HG03439 (cell line): Measurements from ENCODE around the gene WWC1.
"Not testable (repeated sequence)": the region's sequence is repeated elsewhere in the genome, so short reads cannot be mapped to it uniquely, and the experiment has no call there.

Experiments used
- ATAC-seq: cut with Tn5 transposase; IDR thresholded peaks from one replicate; pipeline ENCODE4 v1.9.1; 2021; ENCODE audit warnings: mild to moderate bottlenecking, moderate library complexity; ENCODE audit not compliant: unreplicated experiment

Gene WWC1

DNA sequence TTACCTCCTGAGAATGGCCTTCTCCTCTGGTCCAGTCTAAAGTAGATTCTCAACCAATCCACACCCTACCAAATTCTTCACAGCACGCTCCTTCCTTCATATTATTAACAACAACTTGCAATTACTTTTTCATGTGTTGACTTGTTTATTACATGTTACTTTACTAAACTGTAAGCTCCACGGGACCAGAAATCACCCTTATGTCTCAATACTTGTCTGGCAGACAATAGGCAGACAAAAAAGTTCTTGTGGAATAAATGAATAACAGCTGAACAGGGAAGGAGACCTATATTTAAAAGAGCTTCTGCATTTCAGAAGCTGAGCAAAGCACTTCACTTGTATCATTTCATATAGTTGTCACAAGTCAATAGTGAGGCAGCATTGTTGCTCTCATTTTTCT lies 5.7 kb upstream of the WWC1 start:
- ATAC-seq: no peak

DNA sequence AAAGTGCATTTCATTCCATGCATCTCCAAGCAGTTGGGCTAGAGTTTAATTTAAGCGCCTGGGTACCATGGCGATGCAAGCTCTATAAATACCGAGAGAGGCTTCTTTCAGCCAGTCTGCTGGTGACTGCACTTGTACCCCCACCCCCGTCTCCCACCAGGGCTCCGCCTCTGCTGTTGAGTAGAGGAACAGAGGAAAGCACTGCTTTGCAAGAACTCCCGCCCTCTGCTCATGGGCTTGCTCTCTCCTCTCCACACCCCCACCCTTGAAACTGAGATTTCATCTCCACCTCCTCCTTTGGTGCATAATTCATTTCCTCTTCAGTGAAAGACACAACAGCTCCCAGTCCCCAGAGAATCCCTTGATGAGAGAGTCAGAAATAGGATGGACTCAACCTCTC lies 5.1 kb upstream of the WWC1 start:
- ATAC-seq: no peak

DNA sequence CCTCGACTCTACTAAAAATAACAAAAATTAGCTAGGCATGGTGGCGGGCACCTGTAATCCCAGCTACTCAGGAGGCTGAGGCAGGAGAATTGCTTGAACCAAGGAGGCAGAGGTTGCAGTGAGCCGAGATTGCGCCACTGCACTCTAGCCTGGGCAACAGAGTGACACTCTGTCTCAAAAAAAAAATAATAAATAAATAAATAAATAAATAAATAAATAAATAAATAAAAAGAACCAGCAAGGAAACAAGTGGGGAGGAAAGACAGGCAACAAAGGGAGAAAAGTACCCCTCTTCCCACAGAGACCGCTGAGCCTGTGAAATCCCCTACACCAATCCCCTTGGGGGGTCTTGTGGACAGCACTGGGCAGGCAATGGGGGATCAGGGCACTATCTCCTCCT lies 4.6 kb upstream of the WWC1 start:
- ATAC-seq: not testable (repeated sequence)

DNA sequence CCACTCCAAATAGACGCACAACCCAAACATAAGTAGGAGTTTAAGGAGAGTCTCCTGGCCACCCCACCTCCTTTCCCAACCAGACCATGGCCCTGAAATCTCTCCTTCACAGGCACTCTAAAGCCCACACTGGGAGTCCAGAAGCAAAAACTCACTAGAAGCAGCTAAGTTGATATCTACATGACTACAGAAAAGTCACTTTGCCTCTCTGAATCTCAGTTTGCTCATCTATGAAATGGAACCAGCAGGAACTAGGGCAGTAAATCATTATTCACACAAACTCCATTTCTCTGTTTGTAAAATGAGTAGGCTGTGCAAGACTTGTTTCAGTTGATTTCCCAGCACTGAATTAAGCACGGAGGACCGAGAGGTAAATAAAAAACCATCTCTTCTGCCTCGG lies 4.1 kb upstream of the WWC1 start:
- no peak for ATAC-seq

DNA sequence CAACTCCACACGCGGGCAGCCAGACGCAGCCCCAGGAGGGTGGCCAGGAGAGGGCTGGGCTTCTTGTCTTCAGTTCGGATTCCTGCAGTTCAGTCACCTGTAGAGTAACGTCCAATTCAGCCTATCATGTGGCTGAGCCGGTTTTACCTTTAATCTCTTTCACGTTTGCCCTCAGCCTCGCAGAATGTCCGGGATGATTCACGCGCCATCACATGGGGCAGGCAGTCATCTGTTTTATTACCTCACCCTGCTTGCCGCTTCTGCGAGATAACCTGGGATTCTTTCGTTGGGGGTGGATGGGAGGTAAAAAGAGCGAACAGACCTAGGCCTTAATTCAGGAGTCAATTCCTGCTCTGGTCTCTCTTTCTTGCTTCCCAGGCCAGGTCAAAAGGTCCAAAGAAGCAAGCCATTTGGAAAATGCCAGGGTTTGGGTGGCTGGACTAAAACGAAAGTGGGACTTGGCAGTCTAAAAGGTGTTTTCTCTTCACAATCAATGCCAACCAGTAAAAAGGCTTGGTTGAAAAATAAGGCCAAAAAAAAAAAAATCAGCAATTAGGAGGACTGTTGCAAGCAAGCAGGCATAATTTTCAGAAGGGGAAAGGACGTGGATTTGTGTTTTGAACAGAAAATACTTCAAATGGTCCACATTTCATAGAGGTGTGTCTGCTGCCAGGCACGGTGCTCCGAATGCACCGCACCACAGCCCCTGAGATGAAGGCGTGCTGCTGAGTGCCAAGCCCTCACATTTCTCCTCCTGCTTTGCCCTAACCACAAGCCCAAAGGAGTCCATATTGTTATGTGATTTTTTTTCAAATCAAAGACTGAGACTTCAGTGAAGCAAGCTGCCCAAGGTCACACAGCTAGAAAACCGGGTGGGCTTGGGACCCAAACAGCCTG lies 2.8 kb upstream of the WWC1 start:
- no peak for ATAC-seq

DNA sequence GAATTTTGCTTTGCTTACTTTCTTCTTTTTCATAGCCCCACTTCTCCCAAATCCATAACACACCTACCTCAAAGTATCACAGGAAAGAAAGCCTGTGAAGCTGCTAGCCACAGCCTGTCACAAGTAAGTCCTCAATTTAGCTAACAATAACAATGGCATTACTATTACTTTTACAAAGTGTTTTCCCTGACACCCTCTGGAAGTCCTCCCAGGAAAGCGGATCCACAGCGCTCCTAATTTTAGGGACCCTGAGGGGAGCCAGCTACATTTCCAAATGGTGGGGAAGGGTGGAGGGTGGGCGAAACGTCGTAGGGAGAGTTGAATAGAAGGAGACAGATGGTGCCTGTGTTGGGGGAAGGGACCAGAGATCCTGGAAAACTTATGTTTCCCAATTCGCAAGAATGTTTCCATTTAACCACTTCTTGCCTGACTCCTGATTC lies 523 bp upstream of the WWC1 start:
- no peak for ATAC-seq

DNA sequence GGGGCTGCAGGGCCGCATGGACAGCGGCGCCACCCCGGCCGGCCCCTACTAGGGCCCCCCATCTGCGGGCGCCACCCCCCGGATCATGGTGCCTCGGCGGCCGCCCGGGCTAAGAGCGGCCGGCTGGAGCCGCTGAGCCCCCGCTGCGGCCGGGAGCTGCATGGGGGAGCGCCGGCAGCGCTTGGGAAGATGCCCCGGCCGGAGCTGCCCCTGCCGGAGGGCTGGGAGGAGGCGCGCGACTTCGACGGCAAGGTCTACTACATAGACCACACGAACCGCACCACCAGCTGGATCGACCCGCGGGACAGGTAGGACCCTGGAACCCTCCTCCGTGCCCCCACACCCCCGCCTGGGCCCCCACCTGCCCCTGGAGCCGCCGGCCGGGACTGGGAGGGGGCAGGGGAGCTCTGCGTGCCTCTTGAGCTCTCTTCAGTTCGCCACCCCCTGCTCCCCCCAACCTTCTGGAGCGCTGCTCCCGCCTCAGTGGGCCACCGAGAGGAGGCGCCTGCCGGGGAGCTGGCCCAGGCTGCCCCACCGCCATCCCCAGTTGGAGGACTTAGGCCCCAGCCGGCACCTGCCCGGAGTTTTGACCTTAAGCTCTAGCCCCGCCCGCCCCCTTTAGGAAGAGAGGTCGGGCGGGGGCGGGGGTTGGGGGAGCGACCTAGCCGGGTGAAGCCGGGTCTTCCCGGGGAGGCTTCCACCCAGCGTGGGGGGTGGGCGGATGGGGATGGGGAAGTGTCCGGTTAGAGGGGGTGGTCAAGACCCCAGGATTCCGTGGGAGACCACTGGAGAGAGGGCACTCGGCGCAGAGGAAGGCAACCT lies 730 bp downstream of the WWC1 start:
- ATAC-seq: peak; percentile 29

DNA sequence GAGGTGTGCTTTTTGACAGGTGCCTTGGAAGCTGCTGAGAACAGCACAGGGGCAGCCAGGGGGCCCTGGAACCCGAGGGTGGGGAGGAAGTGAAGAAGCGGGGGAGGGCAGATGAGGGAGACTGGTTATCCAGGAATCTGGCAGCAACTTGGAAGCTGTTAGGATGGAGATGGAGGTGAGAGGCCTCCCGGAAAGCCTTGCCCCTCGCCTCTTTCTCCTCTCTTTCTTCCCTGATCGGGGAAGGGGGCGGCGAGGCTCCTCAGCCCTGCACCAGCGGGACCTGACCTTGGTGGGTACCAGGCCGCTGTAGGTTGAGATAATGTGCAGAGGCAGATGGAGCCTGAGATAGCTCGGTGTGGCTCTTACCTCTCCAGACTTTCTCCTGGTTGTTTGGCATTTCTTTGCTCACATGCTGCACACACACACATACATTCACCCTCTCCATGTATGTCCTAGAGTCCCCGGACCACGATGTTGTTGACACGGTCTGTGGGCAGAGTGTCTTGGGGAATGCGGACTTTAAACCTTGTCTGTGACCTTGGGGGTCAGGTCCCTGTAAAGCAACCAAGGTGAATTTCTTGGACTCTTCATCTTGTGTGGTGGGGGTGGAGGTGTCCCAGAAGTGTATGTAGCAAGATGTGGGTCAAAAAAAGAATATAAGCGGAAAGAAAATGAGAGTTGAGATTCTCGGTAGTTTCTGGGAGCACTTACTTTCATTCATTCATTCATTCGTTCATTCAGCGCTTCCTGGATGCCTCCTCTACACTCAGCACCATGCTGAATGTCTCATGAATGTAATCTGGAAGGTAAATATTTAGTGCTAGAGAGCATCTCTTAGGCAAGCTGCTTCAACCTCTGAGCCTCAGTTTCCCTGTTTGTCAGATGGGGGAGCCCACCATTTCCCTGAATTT lies 1.6 kb downstream of the WWC1 start:
- ATAC-seq: no peak

DNA sequence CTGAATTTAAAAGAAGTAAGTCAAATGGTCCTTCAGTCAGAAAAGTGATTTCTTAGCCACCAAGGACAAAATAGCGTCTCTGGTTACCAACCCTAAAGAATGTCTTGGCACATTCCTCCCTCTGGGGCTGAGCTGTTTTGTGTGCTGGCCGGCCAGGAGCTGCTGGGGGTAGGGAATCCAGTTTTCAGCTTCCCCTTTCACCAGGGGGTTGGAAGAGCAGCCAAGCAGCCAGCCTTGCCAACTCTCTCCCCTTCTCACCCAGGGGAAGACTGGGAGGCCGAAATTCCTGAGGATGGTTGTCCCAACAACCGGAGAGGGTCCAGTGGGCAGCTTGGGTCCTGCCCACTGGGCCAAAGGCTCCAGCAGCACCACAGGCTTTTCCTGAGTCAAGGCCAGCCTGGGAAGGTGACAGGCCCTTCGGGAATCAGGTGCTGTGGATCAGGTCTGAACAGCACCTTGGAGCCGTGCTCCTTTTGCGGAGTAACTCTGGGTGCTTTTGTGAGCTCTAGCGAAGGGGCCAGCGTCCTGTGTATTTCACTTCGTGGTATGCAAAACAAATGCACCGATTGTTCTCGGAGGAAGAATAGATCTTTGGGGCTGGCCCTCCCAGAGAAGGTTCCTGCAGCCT lies 4.2 kb downstream of the WWC1 start:
- ATAC-seq: no peak

DNA sequence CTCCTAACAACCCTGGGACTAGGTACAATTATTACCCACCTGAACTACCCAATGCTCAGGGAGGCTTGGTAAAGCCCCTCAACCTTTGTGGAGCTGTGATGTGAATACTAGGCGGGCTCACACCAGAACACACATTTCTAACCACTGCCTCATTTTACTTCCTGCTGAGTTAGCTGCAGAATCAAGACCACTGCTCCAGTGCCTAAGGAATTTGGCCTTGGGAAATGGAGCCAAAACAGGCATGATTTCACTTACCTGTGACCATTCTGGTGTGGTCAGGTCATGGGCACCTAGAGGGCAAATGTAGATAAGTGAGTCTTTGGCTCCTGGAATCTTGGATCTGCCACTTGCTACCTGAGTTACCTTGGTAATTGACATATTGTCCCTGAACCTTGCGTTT lies 5.2 kb downstream of the WWC1 start:
- ATAC-seq: no peak

DNA sequence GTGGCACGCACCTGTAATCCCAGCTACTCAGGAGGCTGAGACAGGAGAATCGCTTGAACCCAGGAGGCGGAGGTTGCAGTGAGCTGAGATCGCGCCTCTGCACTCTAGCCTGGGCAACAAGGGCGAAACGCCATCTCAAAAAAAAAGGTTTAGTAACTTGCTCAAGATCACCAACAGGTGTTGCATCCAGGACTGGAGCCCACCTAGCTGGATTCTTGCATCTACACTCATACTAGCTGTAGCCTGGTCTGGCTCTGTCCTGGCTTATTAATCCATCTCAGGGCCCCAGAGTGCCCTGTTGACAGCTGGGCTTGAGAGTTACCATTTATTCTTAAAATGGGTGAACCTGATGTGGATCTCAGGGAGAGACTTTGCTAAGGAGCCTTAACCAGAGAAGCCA lies 7.5 kb downstream of the WWC1 start:
- no peak for ATAC-seq

DNA sequence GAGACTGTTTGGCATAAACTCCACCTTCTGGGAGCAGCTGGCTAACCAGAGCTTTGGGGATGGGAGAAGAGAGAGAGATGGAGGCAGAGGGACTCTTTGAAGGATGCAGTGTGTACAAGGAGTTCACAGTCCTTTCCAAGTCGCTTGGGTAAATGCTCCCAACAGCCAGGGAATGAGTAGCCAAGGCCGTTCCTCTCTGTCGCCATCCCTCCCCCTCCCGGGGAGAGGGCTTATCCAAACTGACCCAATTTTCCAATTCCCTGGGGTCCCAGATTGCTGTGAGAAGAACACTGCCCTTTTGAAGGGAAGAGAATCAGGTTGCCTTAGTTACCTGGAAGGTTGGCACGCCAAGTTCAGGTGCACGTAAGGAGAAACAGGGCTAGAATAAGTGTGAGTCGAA lies 7.9 kb downstream of the WWC1 start:
- no peak for ATAC-seq

DNA sequence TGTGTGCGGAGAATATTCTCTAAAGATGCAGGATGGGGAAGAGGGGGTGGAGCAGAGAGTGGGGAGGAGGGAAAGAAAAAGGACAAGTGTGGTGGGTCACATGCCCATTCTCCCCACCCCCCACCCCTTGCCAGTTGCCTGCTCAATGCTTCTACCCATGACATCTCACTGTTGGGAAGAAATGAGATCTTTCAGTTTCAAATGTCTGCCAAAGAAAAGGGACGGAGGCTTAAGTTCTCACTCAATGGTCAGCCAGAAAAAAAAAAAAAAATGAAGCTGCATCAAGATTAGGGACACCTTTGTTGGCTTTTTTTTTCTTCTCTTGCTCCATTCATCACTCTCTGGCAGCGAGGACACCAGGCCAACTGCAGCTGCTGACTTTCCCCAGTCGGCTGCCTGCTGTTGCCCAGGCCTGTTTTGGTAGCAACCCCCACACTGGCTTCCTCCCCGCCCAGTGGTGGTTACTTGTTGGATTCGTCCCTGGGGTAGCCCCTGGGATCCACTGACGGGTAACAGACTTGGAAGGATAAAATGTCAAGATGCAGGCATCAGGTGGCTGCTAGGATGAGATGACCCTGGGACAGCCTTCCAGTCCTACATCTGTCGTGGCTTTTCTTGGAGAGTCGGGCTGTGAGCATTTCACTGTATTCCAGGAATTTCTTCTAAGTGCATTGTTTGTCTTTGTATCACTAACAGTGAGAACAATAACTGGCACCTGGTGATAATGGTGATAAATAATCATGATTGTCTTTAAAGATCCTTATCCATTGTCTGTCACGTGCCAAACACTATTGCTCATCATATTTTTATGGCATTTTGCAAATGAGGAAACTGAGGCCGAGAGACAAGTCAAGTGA lies 9.1 kb downstream of the WWC1 start:
- ATAC-seq: no peak

DNA sequence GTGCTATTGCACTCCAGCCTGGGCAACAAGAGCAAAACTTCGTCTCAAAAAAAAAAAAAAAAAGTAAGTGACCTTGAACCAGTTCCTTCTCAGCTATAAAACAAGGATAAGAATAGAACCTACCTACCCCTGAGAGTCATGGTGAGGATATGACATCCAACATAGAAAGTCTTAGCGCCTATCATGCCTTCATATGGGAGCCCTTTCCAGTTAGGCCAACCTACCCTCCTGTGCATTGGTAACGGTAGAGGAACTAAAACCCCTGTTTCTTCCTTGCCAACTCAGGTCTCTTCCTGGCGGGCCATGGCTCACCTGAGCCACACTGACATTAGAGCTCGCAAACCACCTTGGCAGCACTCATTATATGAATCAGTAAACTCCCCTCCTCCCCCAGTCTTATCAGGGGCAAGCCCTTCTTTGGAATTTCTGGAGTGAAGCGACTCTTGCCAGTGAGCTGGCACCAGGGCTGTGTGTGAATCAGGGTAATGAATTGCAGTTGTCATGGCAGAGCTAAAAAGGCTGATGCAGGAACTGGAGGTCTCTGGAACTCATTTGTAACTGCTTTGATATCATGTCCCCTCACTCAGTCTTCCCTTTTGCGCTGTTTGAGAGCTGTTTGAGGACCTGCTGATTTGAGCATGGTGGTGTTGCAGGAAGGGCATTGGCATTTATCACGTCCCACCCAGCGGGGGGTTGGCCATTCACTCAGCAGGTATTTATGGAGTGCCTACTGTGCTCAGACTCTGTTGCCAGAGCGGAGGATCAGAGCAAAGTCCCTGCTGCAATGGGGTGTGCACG lies 10.3 kb downstream of the WWC1 start:
- ATAC-seq: no peak

DNA sequence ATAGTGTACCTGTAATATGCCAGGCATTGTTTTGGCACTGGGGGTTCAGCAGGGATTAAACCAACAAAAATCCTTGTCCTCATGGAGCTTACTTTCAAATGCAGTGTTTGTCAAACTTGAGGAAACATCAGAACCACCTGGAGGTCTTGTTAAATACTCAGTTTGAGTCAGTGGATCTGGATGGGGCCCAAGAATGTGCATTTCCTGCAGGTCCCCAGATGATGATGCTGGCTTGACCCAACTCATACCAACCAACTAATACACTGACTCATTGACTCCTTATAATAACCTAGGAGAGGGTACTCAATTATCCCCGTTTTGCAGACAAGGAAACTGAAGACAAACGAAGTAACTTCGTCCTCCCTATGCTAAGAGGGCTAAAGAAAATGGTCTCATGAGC lies 11.3 kb downstream of the WWC1 start:
- ATAC-seq: no peak

DNA sequence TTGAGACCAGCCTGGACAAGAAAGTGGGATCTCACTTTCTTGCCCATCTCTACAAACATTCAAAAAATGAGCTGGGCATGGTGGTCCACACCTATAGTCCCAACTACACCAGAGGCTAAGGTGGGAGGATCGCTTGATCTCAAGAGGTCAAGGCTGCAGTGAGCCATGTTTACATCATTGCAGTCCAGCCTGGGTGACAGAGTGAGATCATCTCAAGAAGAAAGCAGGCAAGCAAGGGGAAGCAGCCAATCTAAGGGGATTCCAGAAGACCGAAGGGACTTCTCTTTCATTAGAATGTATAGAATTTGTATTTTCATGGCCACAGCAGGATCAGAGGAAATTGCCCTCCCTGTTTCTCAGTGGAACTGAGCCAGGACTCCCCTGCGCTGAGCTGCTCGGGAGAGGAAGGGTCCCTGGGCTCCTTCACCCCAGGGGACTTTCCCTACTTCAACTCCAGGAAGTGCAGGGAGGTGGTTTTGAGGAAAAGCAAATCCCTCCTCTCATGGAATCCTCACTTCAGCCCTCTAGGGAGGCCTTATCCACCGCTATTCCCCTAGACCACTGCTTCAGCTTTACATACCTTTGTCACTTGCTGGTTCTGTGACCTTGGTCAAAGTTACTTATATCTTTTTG lies 12.1 kb downstream of the WWC1 start:
- ATAC-seq: no peak

DNA sequence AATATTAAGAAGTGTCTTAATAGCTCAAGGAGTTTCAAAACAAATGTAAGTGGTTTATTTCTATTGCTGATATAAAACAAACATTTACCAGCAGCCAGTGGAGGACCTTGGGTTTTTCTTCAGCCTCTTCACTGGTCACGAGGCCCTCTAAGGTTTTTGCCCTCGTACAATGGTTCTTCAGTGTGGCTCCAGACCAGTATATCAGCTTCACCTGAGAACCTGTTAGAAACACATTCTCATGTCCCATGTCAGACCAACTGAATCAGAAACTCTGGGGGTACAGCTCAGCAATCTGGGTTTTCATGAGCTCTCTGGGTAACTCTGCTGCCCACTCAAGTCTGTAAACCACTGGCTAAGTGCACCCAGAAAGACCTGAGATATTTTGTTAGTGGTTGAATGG lies 12.9 kb downstream of the WWC1 start:
- no peak for ATAC-seq

DNA sequence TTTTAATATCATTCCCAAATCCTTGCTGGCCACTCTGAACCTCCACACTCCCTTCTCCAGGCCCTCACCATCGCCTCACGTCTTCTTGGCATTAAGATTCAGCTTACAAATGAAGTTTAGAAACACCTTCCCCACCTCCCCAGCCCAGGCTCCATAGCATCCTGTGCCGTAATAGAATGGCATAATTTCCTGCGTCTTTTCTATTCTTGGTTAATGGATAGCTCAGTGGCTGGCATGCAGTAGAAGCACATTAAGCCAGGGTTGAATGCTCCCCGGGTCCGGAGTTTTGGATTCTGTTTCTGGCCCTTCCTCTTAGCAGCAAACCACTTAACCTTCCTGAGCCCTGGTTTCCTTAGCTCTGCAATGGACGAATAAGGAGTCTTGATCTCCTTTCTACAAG lies 13.8 kb downstream of the WWC1 start:
- no peak for ATAC-seq
